DND-41 (cell line): Measurements from ENCODE around the gene SMARCAD1.

Source experiments
- ATAC-seq: fragments of 200-7000 bp; cut with Tn5 transposase; 3 replicates; pipeline ENCODE4 v1.9.1; 2021; ENCODE audit warnings: low read depth; ENCODE audit not compliant: insufficient read depth
- DNase-seq: peaks from one replicate; pipeline ENCODE4 v3.0.0-alpha.2; 2020
- H2AFZ ChIP-seq: 2 replicates; pipeline ENCODE4 v1.6.0; 2012; ENCODE audit warnings: low read depth, low read length
- H3K27ac ChIP-seq: 2 replicates; pipeline ENCODE4 v1.5.1; 2012; ENCODE audit warnings: low read length, inconsistent platforms
- H3K27me3 ChIP-seq: fragments of 200-600 bp; sonication (generic); 2 replicates; pipeline ENCODE4 v1.6.0; 2012; ENCODE audit warnings: low read length, mild to moderate bottlenecking, inconsistent platforms; ENCODE audit not compliant: insufficient read depth, poor library complexity
- H3K36me3 ChIP-seq: 2 replicates; pipeline ENCODE4 v1.5.1; 2012; ENCODE audit warnings: low read length, inconsistent platforms; ENCODE audit not compliant: insufficient read depth
- H3K4me1 ChIP-seq: 2 replicates; pipeline ENCODE4 v1.5.1; 2012; ENCODE audit warnings: mild to moderate bottlenecking, low read length; ENCODE audit not compliant: insufficient read depth
- H3K4me2 ChIP-seq: 2 replicates; pipeline ENCODE4 v1.6.0; 2012; ENCODE audit warnings: mild to moderate bottlenecking, moderate library complexity, low read length, inconsistent platforms; ENCODE audit not compliant: insufficient read depth
- H3K4me3 ChIP-seq, 2 experiments: fragments of 200-600 bp in 1 of 2; shearing (Covaris generic) in 1 of 2; 2 replicates each; pipeline ENCODE4 v1.5.1; 2012 to 2016; ENCODE audit warnings: inconsistent platforms in 2 of 2, low read length in 2 of 2, mild to moderate bottlenecking in 2 of 2, low read depth in 1 of 2, moderate library complexity in 1 of 2
- H3K79me2 ChIP-seq: 2 replicates; pipeline ENCODE4 v1.6.0; 2012; ENCODE audit warnings: low read length, inconsistent platforms; ENCODE audit not compliant: insufficient read depth
- H3K9ac ChIP-seq: 2 replicates; pipeline ENCODE4 v1.6.0; 2012; ENCODE audit warnings: low read depth, mild to moderate bottlenecking, inconsistent platforms, low read length, moderate library complexity
- H3K9me3 ChIP-seq: 2 replicates; pipeline ENCODE4 v1.5.1; 2012; ENCODE audit warnings: low read length, moderate library complexity, mild to moderate bottlenecking, inconsistent platforms; ENCODE audit not compliant: insufficient read depth, severe bottlenecking
- H4K20me1 ChIP-seq: 2 replicates; pipeline ENCODE4 v1.6.0; 2012; ENCODE audit warnings: low read length; ENCODE audit not compliant: insufficient read depth
- EZH2 ChIP-seq: IDR thresholded peaks from 3 replicates; pipeline ENCODE4 v1.6.1; 2012; ENCODE audit warnings: borderline replicate concordance, low read depth, mild to moderate bottlenecking, moderate library complexity, low read length, inconsistent platforms; ENCODE audit not compliant: severe bottlenecking
- TF ChIP-seq, protein P1 (sequence below): IDR thresholded peaks from 2 replicates; pipeline ENCODE4 v1.5.1; 2012; ENCODE audit warnings: borderline replicate concordance, low read length, moderate library complexity, mild to moderate bottlenecking; ENCODE audit not compliant: poor library complexity, severe bottlenecking; ENCODE audit errors: extremely low read depth

SMARCAD1 gene

DNA sequence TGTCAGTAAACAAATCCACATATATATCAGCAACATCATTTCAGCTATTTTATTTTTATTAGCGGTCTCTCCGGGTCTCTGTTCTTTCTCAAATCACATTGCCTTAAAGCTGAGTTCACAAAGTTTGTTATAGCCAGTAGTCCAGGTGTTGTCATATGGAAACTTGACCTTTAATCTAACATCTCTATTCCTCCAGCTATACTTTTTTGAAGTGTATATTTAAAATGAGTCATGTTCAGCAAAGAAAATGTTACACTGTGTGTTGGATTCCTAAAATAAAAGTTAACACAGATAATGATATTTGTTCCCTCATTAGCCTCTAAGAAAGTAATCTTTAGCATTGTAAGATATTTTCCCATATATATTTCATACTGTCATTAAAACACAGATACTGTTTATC lies 63.6 kb downstream of the SMARCAD1 start:
- no peak for TF ChIP-seq EZH2
- TF ChIP-seq, protein P1, sequence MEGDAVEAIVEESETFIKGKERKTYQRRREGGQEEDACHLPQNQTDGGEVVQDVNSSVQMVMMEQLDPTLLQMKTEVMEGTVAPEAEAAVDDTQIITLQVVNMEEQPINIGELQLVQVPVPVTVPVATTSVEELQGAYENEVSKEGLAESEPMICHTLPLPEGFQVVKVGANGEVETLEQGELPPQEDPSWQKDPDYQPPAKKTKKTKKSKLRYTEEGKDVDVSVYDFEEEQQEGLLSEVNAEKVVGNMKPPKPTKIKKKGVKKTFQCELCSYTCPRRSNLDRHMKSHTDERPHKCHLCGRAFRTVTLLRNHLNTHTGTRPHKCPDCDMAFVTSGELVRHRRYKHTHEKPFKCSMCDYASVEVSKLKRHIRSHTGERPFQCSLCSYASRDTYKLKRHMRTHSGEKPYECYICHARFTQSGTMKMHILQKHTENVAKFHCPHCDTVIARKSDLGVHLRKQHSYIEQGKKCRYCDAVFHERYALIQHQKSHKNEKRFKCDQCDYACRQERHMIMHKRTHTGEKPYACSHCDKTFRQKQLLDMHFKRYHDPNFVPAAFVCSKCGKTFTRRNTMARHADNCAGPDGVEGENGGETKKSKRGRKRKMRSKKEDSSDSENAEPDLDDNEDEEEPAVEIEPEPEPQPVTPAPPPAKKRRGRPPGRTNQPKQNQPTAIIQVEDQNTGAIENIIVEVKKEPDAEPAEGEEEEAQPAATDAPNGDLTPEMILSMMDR, result no peak

DNA sequence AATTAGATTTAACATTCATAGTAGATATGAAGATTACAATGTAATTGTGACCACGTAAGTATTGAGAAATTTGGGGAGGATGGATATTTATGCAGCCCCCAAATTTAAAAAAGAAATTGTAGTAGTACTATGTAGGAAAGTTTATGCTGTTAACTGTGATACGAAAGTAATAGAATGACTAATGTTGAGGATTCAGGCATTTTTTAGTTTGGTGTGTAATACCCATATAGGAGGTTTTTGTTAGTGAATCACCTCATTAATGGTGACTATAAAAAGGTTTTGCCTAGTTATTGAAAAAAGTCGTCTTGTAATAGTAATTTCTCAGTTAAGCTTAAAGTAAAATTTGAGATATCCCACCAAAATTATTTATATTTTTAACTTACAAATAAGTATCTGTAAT lies 67.2 kb downstream of the SMARCAD1 start:
- TF ChIP-seq EZH2, result no peak
- TF ChIP-seq, protein P1, result no peak
- no peak for ATAC-seq
- Histone ChIP-seq H3K4me1 (no peaks in the 10 kb centered on the region), H3K4me2 (no peak overlapping the region), H3K36me3 (peaks cover 85% of the 10 kb centered on the region), H3K4me3 (no peak overlapping the region), H3K27me3 (no peaks in the 10 kb centered on the region), H2AFZ (no peak overlapping the region), H3K9me3 (no peaks in the 10 kb centered on the region), H4K20me1 (no peaks in the 10 kb centered on the region), H3K27ac (no peak overlapping the region), H3K79me2 (no peaks in the 10 kb centered on the region), H3K9ac (no peak overlapping the region)
- no peak for DNase-seq

More for the DNA sequence above, 63.6 kb downstream of the SMARCAD1 start:
- Histone ChIP-seq H3K79me2 (no peaks in the 10 kb centered on the region), H4K20me1 (no peaks in the 10 kb centered on the region), H3K9ac (no peak overlapping the region), H3K36me3 (peaks cover 62% of the 10 kb centered on the region), H3K27ac (no peak overlapping the region), H3K9me3 (no peaks in the 10 kb centered on the region), H3K4me3 (no peak overlapping the region), H2AFZ (no peak overlapping the region), H3K27me3 (no peaks in the 10 kb centered on the region), H3K4me2 (no peak overlapping the region), H3K4me1 (no peaks in the 10 kb centered on the region)
- no peak for ATAC-seq
- no peak for DNase-seq

DNA sequence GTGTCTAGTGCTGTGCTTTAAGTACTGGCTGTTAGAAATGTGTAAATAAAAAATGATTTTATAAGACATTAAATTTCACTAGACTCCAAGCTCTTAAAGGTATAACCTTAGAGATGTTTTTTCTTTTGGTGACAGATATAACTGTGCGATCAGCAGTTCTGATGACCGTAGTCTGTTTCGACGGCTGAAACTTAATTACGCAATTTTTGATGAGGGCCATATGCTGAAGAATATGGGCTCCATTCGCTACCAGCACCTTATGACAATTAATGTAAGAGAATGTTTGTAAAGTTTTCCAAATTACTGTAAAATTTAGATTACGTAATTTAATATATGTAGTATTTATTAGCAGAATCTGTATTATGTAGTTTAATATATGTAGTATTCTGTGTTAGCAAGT lies 68.5 kb downstream of the SMARCAD1 start:
- Histone ChIP-seq H3K9me3 (no peaks in the 10 kb centered on the region), H2AFZ (no peak overlapping the region), H3K27me3 (no peaks in the 10 kb centered on the region), H3K36me3 (peaks cover 85% of the 10 kb centered on the region), H3K9ac (no peak overlapping the region), H3K4me2 (no peak overlapping the region), H3K4me3 (no peak overlapping the region), H3K79me2 (no peaks in the 10 kb centered on the region), H3K27ac (no peak overlapping the region), H4K20me1 (no peaks in the 10 kb centered on the region), H3K4me1 (no peaks in the 10 kb centered on the region)
- ATAC-seq, result no peak
- no peak for TF ChIP-seq EZH2
- no peak for DNase-seq

DNA sequence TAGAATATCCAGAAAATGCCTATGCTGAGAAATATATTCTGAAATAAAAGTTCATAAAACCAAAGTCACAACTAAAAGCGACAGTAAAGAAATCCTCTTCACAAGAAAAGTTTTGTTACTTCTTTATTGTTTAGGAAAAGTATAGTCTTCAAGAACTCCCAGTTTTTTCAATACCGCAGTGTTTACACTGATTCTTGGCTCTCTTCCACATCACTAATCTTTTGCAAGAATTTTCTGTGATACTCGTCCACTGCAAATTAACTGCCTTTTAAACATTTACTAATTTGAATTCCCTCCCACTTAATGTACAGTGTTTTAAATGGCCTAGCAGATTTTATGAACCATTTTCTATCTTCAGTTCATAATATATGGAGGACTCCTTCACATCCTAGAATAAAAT lies 69.9 kb downstream of the SMARCAD1 start:
- no peak overlapping the region for H2AFZ ChIP-seq
- no peaks in the 10 kb centered on the region for H3K9me3 ChIP-seq
- H3K4me1 ChIP-seq, result no peaks in the 10 kb centered on the region
- H3K27ac ChIP-seq, result no peak overlapping the region
- H3K9ac ChIP-seq, result no peak overlapping the region
- H3K36me3 ChIP-seq, result peaks cover 81% of the 10 kb centered on the region
- H3K4me2 ChIP-seq, result no peak overlapping the region
- TF ChIP-seq, protein P1, result no peak
- TF ChIP-seq EZH2, result no peak
- H3K27me3 ChIP-seq, result no peaks in the 10 kb centered on the region
- H3K4me3 ChIP-seq, result no peak overlapping the region
- DNase-seq, result no peak
- H4K20me1 ChIP-seq, result no peaks in the 10 kb centered on the region
- no peaks in the 10 kb centered on the region for H3K79me2 ChIP-seq
- ATAC-seq, result no peak
